ENCODE results near the gene TBC1D22A.

TBC1D22A gene

GRCh38 chr22:46905415-46905814 lies 143.0 kb downstream of the TBC1D22A start:
- Histone ChIP-seq H3K4me2 (ENCODE audit: low read depth, low read length) (no peak overlapping the region), H3K9ac (ENCODE audit: low read length) (no peak overlapping the region), H3K79me2 (ENCODE audit: low read length) (no peaks in the 10 kb centered on the region), H3K36me3 (replicated peaks; ENCODE audit: insufficient read depth, low read length) (no peaks in the 10 kb centered on the region), H4K20me1 (ENCODE audit: insufficient read depth, low read length) (no peaks in the 10 kb centered on the region), H3K4me1 (ENCODE audit: low read length) (no peaks in the 10 kb centered on the region), H3K27ac (ENCODE audit: low read length) (no peak overlapping the region), H3K9me2 (replicated peaks; ENCODE audit: insufficient read depth, low read length) (no peaks in the 10 kb centered on the region), H3K9me3 (replicated peaks; ENCODE audit: insufficient read depth, low read length) (no peaks in the 10 kb centered on the region), H3F3A (ENCODE audit: insufficient read depth, low read length) (no peaks in the 10 kb centered on the region), H3K27me3 (replicated peaks; ENCODE audit: insufficient read depth, low read length) (no peaks in the 10 kb centered on the region), H3K4me3 (ENCODE audit: low read length) (no peak overlapping the region), H2AFZ (ENCODE audit: low read length) (no peak overlapping the region)
- no peak for TF ChIP-seq EZH2phosphoT487 (IDR thresholded peaks at IDR 0.05; ENCODE audit: low read length)
- TF ChIP-seq CTCF (IDR thresholded peaks at IDR 0.05; ENCODE audit: low read length) = no peak
- TF ChIP-seq EZH2 (optimal IDR thresholded peaks at IDR 0.05; ENCODE audit: low read depth, low read length) = no peak
- no peak for DNase-seq

GRCh38 chr22:46905834-46906233 lies 143.4 kb downstream of the TBC1D22A start:
- Histone ChIP-seq H4K20me1 (ENCODE audit: insufficient read depth, low read length) (no peaks in the 10 kb centered on the region), H3K4me2 (ENCODE audit: low read depth, low read length) (no peak overlapping the region), H3K36me3 (replicated peaks; ENCODE audit: insufficient read depth, low read length) (no peaks in the 10 kb centered on the region), H3K9me2 (replicated peaks; ENCODE audit: insufficient read depth, low read length) (no peaks in the 10 kb centered on the region), H3K9me3 (replicated peaks; ENCODE audit: insufficient read depth, low read length) (no peaks in the 10 kb centered on the region), H3K27me3 (replicated peaks; ENCODE audit: insufficient read depth, low read length) (no peaks in the 10 kb centered on the region), H3K4me3 (ENCODE audit: low read length) (no peak overlapping the region), H3F3A (ENCODE audit: insufficient read depth, low read length) (no peaks in the 10 kb centered on the region), H3K27ac (ENCODE audit: low read length) (no peak overlapping the region), H2AFZ (ENCODE audit: low read length) (no peak overlapping the region), H3K9ac (ENCODE audit: low read length) (no peak overlapping the region), H3K4me1 (ENCODE audit: low read length) (no peaks in the 10 kb centered on the region), H3K79me2 (ENCODE audit: low read length) (no peaks in the 10 kb centered on the region)
- no peak for DNase-seq
- no peak for TF ChIP-seq EZH2phosphoT487 (IDR thresholded peaks at IDR 0.05; ENCODE audit: low read length)
- TF ChIP-seq CTCF (IDR thresholded peaks at IDR 0.05; ENCODE audit: low read length) = no peak
- no peak for TF ChIP-seq EZH2 (optimal IDR thresholded peaks at IDR 0.05; ENCODE audit: low read depth, low read length)

GRCh38 chr22:46906326-46907045 lies 144.0 kb downstream of the TBC1D22A start:
- H3K4me3 ChIP-seq (ENCODE audit: low read length) = no peak overlapping the region
- no peaks in the 10 kb centered on the region for H3F3A ChIP-seq (ENCODE audit: insufficient read depth, low read length)
- no peak for DNase-seq
- H2AFZ ChIP-seq (ENCODE audit: low read length) = no peak overlapping the region
- no peaks in the 10 kb centered on the region for H3K79me2 ChIP-seq (ENCODE audit: low read length)
- no peaks in the 10 kb centered on the region for H3K36me3 ChIP-seq (replicated peaks; ENCODE audit: insufficient read depth, low read length)
- no peaks in the 10 kb centered on the region for H3K27me3 ChIP-seq (replicated peaks; ENCODE audit: insufficient read depth, low read length)
- H3K9ac ChIP-seq (ENCODE audit: low read length) = no peak overlapping the region
- TF ChIP-seq CTCF (IDR thresholded peaks at IDR 0.05; ENCODE audit: low read length) = no peak
- TF ChIP-seq EZH2phosphoT487 (IDR thresholded peaks at IDR 0.05; ENCODE audit: low read length) = no peak
- no peak for TF ChIP-seq EZH2 (optimal IDR thresholded peaks at IDR 0.05; ENCODE audit: low read depth, low read length)
- H3K9me2 ChIP-seq (replicated peaks; ENCODE audit: insufficient read depth, low read length) = no peaks in the 10 kb centered on the region
- no peaks in the 10 kb centered on the region for H4K20me1 ChIP-seq (ENCODE audit: insufficient read depth, low read length)
- no peak overlapping the region for H3K27ac ChIP-seq (ENCODE audit: low read length)
- H3K9me3 ChIP-seq (replicated peaks; ENCODE audit: insufficient read depth, low read length) = no peaks in the 10 kb centered on the region
- H3K4me1 ChIP-seq (ENCODE audit: low read length) = no peaks in the 10 kb centered on the region
- no peak overlapping the region for H3K4me2 ChIP-seq (ENCODE audit: low read depth, low read length)
